Gastroesophageal sphincter (tissue), 4 donors: ENCODE results near the gene UPF2. TPM values are rescaled to one million over a fixed set of nuclear protein-coding genes. Genes with fewer than 3 reads are reported as not detected.

Experiments
- ATAC-seq: fragments of 150-250 bp; one replicate; pipeline ENCODE4 v1.9.1; 2016; ENCODE audit warnings: mild to moderate bottlenecking, moderate library complexity
- H3K27ac ChIP-seq, 4 donors: fragments of 200-600 bp; sonication (generic) in 3 of 4; 1 replicate in 3 of 4; 2 replicates in 1 of 4; pipeline ENCODE4 v1.5.1; 2016 to 2019
- H3K27me3 ChIP-seq: fragments of 200-600 bp; sonication (generic); one replicate; pipeline ENCODE4 v1.5.1; 2019
- H3K36me3 ChIP-seq, 2 donors: fragments of 200-600 bp; sonication (generic); one replicate each; pipeline ENCODE4 v1.5.1; 2019; ENCODE audit warnings: control low read depth in 1 of 2
- H3K4me1 ChIP-seq, 3 donors: fragments of 200-600 bp; sonication (generic); 1 replicate in 2 of 3; 2 replicates in 1 of 3; pipeline ENCODE4 v1.5.1; 2016 to 2019; ENCODE audit warnings: control low read depth in 2 of 3
- H3K4me3 ChIP-seq, 2 donors: fragments of 200-600 bp; sonication (generic); one replicate each; pipeline ENCODE4 v1.5.1; 2019; ENCODE audit warnings: mild to moderate bottlenecking in 1 of 2, moderate library complexity in 1 of 2
- H3K9me3 ChIP-seq, 3 donors: fragments of 200-600 bp; sonication (generic); one replicate each; pipeline ENCODE4 v1.5.1; 2017 to 2019; ENCODE audit warnings: control low read depth in 2 of 3
- EP300 ChIP-seq: sonication (generic); formaldehyde crosslinking; IDR thresholded peaks from one replicate; pipeline ENCODE4 v1.6.1; 2017; ENCODE audit warnings: antibody characterized with exemption, mild to moderate bottlenecking
- POLR2A ChIP-seq, 2 donors: fragments of 450-650 bp; IDR thresholded peaks; one replicate each; pipeline ENCODE4 v1.6.1; 2017; ENCODE audit warnings: antibody characterized with exemption in 2 of 2, mild to moderate bottlenecking in 2 of 2, moderate library complexity in 1 of 2
- POLR2AphosphoS5 ChIP-seq: sonication (generic); formaldehyde crosslinking; IDR thresholded peaks from one replicate; pipeline ENCODE4 v1.6.1; 2017; ENCODE audit warnings: antibody characterized with exemption
- WGBS, 2 donors: methylation state at CpG; one replicate each; pipeline ENCODE4 v1.1.5; 2018; ENCODE audit warnings: low coverage in 1 of 2; 5-methylcytosine and 5-hydroxymethylcytosine counted together
- total RNA-seq, 4 donors: library from RNA; depleted of rRNA; stranded (reverse); fragments of >200 nt; gene quantifications; one replicate each; pipeline ENCODE4 v1.1.0, GENCODE V29; 2016
- TF ChIP-seq, protein P1 (sequence below), 4 experiments: fragments of 200-600 bp in 2 of 4; fragments of 450-650 bp in 2 of 4; sonication (generic) in 1 of 4; IDR thresholded peaks; one replicate each; pipeline ENCODE4 v1.5.1; 2017 to 2019; ENCODE audit warnings: antibody characterized with exemption in 4 of 4, mild to moderate bottlenecking in 2 of 4, moderate library complexity in 2 of 4

Gene UPF2
- total RNA-seq, 4 donors from 2014 or later = 23.8 to 40.9 (median 35.0) TPM

- Histone ChIP-seq H3K4me3 (no peak overlapping the region), H3K27ac (peak overlapping the region in 1 of 4 donors; percentile 9), H3K36me3 (peaks cover 3 to 76% of the 10 kb centered on the region in 2 donors), H3K9me3 (no peaks in the 10 kb centered on the region), H3K4me1 (no peaks in the 10 kb centered on the region), H3K27me3 (no peaks in the 10 kb centered on the region)
- no peak for ATAC-seq
- 55 to 65% methylated on average over 3 of the region's 3 CpGs for WGBS, 2 donors
- no peak for TF ChIP-seq POLR2A (IDR thresholded peaks at IDR 0.05)
Measured at GRCh38 chr10:11933577-11934223, 108.9 kb downstream of the UPF2 start.

GRCh38 chr10:11931038-11931437 lies 111.6 kb downstream of the UPF2 start:
- no peak overlapping the region for H3K4me3 ChIP-seq
- H3K4me1 ChIP-seq = no peaks in the 10 kb centered on the region
- peaks cover 3 to 83% of the 10 kb centered on the region in 2 donors for H3K36me3 ChIP-seq
- no peak overlapping the region for H3K27ac ChIP-seq
- WGBS, 2 donors = 91 to 100% methylated on average over 4 of the region's 4 CpGs
- H3K9me3 ChIP-seq = no peaks in the 10 kb centered on the region
- ATAC-seq = no peak
- H3K27me3 ChIP-seq = no peaks in the 10 kb centered on the region
- no peak for TF ChIP-seq POLR2A (IDR thresholded peaks at IDR 0.05)
- no peak for TF ChIP-seq EP300
- no peak for TF ChIP-seq POLR2AphosphoS5
- TF ChIP-seq, protein P1, sequence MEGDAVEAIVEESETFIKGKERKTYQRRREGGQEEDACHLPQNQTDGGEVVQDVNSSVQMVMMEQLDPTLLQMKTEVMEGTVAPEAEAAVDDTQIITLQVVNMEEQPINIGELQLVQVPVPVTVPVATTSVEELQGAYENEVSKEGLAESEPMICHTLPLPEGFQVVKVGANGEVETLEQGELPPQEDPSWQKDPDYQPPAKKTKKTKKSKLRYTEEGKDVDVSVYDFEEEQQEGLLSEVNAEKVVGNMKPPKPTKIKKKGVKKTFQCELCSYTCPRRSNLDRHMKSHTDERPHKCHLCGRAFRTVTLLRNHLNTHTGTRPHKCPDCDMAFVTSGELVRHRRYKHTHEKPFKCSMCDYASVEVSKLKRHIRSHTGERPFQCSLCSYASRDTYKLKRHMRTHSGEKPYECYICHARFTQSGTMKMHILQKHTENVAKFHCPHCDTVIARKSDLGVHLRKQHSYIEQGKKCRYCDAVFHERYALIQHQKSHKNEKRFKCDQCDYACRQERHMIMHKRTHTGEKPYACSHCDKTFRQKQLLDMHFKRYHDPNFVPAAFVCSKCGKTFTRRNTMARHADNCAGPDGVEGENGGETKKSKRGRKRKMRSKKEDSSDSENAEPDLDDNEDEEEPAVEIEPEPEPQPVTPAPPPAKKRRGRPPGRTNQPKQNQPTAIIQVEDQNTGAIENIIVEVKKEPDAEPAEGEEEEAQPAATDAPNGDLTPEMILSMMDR (IDR thresholded peaks at IDR 0.05) = no peak

GRCh38 chr10:11930312-11930978 lies 112.2 kb downstream of the UPF2 start:
- H3K4me1 ChIP-seq = no peaks in the 10 kb centered on the region
- peaks cover 3 to 83% of the 10 kb centered on the region in 2 donors for H3K36me3 ChIP-seq
- ATAC-seq = no peak
- TF ChIP-seq EP300 (no peak), POLR2AphosphoS5 (no peak), POLR2A (IDR thresholded peaks at IDR 0.05) (no peak)
- TF ChIP-seq, protein P1 (IDR thresholded peaks at IDR 0.05) = no peak
- 94% methylated on average over 6 to 8 of the region's 8 CpGs for WGBS, 2 donors
- H3K27ac ChIP-seq = no peak overlapping the region
- H3K27me3 ChIP-seq = no peaks in the 10 kb centered on the region
- no peak overlapping the region for H3K4me3 ChIP-seq
- H3K9me3 ChIP-seq = no peaks in the 10 kb centered on the region

- H3K36me3 ChIP-seq = peaks cover 3 to 92% of the 10 kb centered on the region in 2 donors
- no peaks in the 10 kb centered on the region for H3K4me1 ChIP-seq
- H3K27me3 ChIP-seq = no peaks in the 10 kb centered on the region
- TF ChIP-seq POLR2A (IDR thresholded peaks at IDR 0.05) = no peak
- TF ChIP-seq POLR2AphosphoS5 = no peak
- no peak for TF ChIP-seq EP300
- TF ChIP-seq, protein P1 (IDR thresholded peaks at IDR 0.05) = no peak
- ATAC-seq = no peak
- H3K4me3 ChIP-seq = no peak overlapping the region
- no peak overlapping the region for H3K27ac ChIP-seq
- H3K9me3 ChIP-seq = no peaks in the 10 kb centered on the region
- 100% methylated on average over 1 of the region's 3 CpGs for WGBS, 2 donors
Measured at GRCh38 chr10:11927746-11928145, 114.9 kb downstream of the UPF2 start.

GRCh38 chr10:11921800-11922392 lies 120.7 kb downstream of the UPF2 start:
- H3K27me3 ChIP-seq = no peaks in the 10 kb centered on the region
- WGBS, 2 donors = 60 to 90% methylated on average over 3 to 9 of the region's 11 CpGs
- H3K9me3 ChIP-seq = no peaks in the 10 kb centered on the region
- H3K27ac ChIP-seq = no peak overlapping the region
- H3K4me1 ChIP-seq = no peaks in the 10 kb centered on the region
- H3K4me3 ChIP-seq = no peak overlapping the region
- H3K36me3 ChIP-seq = peaks cover 0 to 76% of the 10 kb centered on the region in 2 donors
- no peak for ATAC-seq
- TF ChIP-seq EP300 (no peak), POLR2AphosphoS5 (no peak), POLR2A (IDR thresholded peaks at IDR 0.05) (no peak)
- TF ChIP-seq, protein P1 (IDR thresholded peaks at IDR 0.05) = no peak
